Stimulated activated CD4-positive, alpha-beta T cell treated with anti-CD3 and anti-CD28 coated beads, Interleukin-2, amount 100 ng/mL, for 48 hours (primary cell): ENCODE measurements around the gene C1QTNF1.

Experiments used
- DNase-seq, 2 donors: peaks; one replicate each; pipeline ENCODE4 v3.0.0-alpha.2; 2020

C1QTNF1 gene

GRCh38 chr17:78993241-78993956 lies 30.6 kb upstream of the C1QTNF1 start:
- DNase-seq: peak; percentile 49 to 59

- no peak for DNase-seq
Measured at GRCh38 chr17:78993981-78994671, 29.8 kb upstream of the C1QTNF1 start.

DNA sequence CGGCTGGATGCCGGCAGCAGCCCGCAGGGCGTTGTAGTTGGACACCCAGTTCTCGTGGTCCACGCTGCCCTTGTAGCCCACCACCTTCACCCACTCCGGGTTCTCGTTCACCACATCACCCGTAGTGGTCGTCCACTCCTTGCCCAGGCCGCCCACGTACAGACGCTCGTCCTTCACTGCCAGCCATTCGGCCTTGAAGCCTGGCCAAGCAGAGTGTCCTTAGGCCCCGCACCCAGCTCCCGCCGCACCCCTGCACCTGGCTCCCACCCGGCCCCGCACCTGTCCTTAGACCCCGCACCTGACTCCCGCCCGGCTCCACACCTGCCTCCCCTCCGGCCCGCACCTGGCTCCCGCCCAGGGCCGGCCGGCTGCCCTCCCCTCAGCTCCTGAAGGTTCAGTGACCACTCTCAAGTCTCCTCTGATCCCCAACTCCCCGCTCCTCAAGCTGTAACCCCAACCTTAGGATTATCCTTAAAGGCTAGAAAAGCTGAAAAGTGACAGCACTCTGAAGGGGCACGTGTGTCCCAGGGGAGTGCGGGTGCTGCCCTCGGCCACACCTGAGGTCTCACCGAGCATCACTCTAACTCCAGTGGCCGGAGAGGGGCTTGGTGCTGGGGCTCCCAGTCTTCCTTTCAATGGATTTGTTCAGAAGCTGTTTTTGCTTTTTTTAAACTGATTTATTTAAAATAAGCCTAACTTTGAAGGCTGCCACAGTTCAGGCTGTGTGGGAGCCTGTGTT lies 28.8 kb upstream of the C1QTNF1 start:
- no peak for DNase-seq

GRCh38 chr17:78995761-78996451 lies 28.1 kb upstream of the C1QTNF1 start:
- no peak for DNase-seq

- DNase-seq: no peak
Measured at GRCh38 chr17:78996781-78997201, 27.2 kb upstream of the C1QTNF1 start.

- DNase-seq: no peak
Measured at GRCh38 chr17:78997231-78997741, 26.7 kb upstream of the C1QTNF1 start.

- DNase-seq: no peak
Measured at GRCh38 chr17:78997881-78998280, 26.1 kb upstream of the C1QTNF1 start.

- no peak for DNase-seq
Measured at GRCh38 chr17:78998311-78999055, 25.5 kb upstream of the C1QTNF1 start.

DNA sequence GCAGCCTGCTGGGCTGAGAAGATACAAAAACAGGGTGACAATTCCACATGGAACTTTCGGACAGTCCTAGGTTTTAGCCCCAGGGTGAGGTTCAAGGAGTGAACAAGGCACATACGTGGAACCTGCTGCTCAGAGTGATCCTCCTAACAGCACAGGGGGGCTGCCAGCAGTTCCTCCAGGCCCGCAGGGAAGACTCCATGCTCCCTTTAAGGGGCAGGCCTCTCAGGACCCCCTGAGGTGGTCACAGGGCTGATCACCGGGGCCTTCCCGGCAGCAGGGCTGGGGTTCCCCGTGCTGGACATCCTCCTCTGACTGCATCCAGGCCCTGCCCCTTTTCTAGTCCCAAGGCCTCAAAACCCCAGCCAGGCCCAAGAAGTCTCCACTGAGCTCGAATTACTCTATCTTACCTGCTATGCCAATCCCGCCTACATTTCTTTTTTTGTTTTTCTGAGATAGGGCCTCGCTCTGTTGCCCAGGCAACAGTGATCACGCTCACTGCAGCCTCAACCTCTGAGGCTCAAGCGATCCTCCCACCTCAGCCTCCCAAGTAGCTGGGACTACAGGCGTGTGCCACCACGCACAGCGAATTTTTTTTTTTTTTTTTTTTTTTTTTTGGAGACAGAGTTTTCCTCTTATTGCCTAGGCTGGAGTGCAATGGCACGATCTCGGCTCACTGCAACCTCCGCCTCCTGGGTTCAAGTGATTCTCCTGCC lies 24.8 kb upstream of the C1QTNF1 start:
- no peak for DNase-seq

- no peak for DNase-seq
Measured at GRCh38 chr17:78999947-79000395, 24.0 kb upstream of the C1QTNF1 start.

DNA sequence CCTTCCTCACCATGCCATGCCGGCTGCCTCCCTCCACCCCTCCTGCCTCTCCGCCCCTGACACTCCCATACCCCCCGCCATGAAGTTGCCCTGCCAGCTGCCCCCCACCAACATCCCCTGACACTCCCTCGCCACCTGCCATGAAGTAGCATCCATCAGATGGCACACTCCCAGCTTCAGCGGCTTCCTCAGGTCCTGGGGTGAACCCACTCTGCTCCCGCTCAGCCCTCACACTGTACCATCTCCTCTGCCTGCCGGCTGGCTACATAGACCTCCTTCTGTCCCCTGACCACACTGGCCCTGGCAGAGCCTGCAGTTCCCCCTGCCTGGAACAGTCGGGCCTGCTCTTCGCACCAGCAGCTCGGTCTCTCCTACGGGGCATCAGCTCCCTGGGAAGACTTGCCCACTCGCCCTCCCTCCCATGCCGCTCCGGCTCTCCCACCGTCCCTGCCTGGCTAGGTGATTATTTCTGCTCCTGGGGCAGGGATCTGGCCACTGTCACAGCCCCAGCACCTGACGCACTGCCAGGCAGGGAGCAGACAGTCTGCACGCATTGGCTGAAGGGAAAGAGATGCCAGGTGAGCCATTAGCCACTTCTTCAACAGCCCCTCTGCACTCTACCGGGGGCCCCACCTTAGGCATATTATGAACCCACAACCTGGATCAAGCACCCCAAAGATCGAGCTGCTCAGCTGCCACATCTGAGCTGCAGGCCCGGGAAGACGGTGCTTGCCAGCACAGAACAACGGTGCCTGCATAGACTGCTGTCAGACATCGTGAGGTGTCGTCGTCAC lies 23.4 kb upstream of the C1QTNF1 start:
- DNase-seq: no peak

GRCh38 chr17:79001190-79002020 lies 22.6 kb upstream of the C1QTNF1 start:
- DNase-seq: no peak

DNA sequence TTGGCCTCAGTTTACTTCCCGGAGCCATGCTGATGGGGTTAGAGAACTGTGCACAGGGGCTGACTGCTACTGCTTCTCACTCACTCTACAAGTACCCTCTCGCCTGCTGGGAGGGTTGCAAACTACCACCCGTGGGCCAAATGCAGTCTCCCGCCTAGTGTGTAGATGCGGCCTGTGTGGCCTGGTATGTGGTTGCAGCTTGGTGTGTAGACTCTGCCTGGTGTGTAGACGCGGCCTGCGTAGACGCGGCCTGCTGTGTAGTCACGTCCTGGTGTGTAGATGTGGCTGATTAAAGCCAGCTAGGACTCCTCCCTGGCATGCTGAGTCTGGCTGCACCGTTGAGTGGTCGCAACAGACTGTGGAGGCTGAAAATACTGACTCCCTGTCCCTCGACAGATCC lies 21.7 kb upstream of the C1QTNF1 start:
- DNase-seq: no peak

DNA sequence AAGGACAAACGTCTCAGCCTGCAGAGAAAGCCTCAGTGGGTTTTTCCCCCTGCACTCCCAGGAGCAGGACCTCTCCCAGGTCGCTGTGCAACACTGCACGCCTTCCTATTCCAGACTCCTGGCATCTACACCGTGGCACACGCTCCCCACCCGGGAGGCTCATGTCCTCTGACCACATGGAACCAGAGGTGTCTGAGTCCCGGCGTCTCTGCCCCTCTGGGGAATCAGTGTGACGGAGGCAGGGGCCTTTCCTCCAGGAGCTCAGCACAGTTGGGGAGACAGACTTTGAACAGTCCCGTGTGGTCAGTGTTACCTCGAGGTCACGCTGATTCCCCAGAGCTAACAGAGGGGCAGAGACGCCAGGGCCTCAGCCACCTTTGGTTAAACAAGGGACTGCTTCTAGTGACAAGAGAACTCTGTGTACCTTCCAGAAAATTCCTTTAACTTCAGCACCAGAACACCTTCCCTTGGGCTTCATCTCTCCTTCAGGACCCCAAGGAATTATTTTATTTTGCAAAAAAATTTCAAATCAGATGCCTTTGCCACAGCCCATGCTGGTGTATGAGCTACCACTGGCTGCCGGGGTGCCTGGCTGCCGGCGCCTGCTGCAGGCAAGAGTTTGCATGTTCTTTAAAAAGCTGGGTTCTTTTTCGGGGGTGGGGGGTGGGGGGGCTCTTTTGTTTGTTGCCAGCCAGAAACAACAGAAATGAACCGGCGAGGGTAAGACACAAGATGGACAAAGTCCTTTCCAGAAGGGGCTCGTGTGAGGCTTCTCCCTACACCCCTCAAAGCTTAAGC lies 21.0 kb upstream of the C1QTNF1 start:
- no peak for DNase-seq

DNA sequence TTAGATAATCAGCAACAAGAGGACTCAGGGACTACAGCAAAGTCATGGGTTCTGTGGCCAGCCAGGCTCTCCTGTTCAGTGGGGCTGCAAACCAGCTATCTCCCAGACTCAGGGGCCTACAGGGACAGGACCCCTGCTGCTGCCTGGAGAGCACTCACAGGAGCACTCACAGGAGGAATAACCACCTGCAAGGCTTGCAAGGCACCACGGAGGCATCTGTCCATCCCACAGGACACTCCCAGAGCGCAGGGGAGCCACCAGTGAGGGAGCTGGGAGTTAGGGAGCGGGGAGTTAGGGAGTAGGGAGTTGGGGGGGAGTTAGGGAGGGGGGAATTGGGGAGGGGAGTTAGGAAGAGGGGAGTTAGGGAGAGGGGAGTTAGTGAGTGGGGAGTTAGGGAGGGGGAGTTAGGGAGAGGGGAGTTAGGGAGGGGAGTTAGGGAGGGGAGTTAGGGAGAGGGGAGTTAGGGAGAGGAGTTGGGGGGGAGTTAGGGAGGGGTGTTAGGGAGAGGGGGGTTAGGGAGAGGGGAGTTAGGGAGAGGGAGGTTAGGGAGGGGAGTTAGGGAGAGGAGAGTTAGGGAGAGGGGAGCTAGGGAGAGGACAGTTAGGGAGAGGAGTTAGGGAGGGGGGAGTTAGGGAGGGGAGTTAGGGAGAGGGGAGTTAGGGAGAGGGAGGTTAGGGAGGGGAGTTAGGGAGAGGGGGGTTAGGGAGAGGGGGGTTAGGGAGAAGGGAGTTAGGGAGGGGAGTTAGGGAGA lies 20.1 kb upstream of the C1QTNF1 start:
- DNase-seq: no peak

GRCh38 chr17:79005063-79005861 lies 18.7 kb upstream of the C1QTNF1 start:
- DNase-seq: no peak

DNA sequence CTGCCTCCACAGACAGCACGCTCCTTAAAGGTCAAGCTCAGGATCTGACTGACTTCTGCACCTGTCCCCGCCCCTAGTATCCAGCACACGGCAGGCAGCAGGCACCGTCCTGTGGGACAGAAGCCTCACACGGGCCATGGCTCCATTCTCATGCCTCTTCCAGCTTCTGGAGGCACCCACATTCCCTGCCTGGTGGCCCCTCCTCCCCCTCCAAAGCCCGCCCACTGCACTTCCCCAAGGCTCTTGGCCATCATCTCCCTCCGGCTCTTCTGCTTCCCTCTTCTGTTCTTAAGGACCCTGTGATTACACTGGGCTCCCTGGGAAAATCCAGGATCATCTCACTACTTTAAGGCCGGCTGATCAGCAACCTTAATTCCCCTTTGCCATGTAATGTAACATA lies 17.9 kb upstream of the C1QTNF1 start:
- no peak for DNase-seq
